ENCODE results near the gene MACO1.

MACO1 gene

DNA sequence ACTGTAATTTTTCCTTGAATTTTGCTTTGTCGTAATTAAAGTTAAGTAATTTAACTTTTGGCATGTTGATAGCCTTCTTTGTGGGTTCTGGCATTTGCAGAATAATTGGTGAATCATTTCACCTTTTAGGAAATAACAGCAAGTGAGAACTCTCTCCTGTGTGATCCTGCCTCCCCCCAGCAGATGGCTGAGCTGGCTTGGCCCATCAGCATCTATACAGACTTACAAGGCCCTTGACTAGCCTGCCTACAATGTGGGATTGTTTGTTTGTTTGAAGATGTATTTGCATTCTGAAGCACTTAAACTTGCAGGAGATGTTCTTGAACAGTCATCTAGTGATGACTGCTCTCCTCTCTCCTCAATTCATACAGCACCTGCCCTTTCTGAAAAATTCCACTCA lies 55.9 kb downstream of the MACO1 start:
- Histone ChIP-seq H3F3A (ENCODE audit: control insufficient read depth, insufficient read depth) (peaks cover 13% of the 10 kb centered on the region), H3K27ac (ENCODE audit: low read depth, low read length) (no peak overlapping the region), H3K9me3 (ENCODE audit: control insufficient read depth, insufficient read depth, low read length) (no peaks in the 10 kb centered on the region), H3K9me2 (replicated peaks; ENCODE audit: control insufficient read depth, low read length) (no peaks in the 10 kb centered on the region), H3K4me3 (ENCODE audit: low read length) (no peak overlapping the region), H3K4me1 (ENCODE audit: control insufficient read depth, low read length) (peaks cover 27% of the 10 kb centered on the region), H3K4me2 (ENCODE audit: low read length) (no peak overlapping the region), H3K27me3 (ENCODE audit: control insufficient read depth, low read length) (no peaks in the 10 kb centered on the region), H3K79me2 (ENCODE audit: control insufficient read depth, low read length) (peaks cover 7% of the 10 kb centered on the region), H3K36me3 (ENCODE audit: control insufficient read depth, low read length) (peaks cover 85% of the 10 kb centered on the region), H4K20me1 (ENCODE audit: control insufficient read depth, insufficient read depth, low read depth, low read length) (0 out of 2 replicates have a peak, but pooled peaks cover 4% of the 10 kb centered on the region)
- TF ChIP-seq, protein P1, sequence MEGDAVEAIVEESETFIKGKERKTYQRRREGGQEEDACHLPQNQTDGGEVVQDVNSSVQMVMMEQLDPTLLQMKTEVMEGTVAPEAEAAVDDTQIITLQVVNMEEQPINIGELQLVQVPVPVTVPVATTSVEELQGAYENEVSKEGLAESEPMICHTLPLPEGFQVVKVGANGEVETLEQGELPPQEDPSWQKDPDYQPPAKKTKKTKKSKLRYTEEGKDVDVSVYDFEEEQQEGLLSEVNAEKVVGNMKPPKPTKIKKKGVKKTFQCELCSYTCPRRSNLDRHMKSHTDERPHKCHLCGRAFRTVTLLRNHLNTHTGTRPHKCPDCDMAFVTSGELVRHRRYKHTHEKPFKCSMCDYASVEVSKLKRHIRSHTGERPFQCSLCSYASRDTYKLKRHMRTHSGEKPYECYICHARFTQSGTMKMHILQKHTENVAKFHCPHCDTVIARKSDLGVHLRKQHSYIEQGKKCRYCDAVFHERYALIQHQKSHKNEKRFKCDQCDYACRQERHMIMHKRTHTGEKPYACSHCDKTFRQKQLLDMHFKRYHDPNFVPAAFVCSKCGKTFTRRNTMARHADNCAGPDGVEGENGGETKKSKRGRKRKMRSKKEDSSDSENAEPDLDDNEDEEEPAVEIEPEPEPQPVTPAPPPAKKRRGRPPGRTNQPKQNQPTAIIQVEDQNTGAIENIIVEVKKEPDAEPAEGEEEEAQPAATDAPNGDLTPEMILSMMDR (IDR thresholded peaks at IDR 0.05; ENCODE audit: low read depth, low read length, poor library complexity, severe bottlenecking): no peak
- TF ChIP-seq EZH2phosphoT487 (IDR thresholded peaks at IDR 0.05; ENCODE audit: borderline replicate concordance, low read length): no peak

DNA sequence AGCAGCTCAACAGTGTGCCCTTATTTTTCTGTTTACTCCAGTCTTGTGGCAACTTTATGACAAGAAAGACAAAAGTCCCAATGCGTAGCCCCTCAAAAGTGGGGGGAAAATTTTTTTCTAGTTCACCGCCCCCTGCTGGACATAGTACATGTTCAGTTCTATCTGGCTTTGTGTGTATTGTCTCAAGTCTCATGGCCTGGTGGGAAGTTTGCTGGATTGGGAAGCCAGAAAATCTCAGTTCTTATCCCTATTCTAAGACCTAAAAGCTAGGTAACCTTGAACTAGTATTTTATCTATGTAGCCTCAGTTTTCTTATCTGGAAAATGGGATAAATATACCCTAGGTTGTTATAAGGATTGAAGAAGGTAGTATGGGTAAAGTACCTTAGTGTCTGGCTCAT lies 56.9 kb downstream of the MACO1 start:
- Histone ChIP-seq H3K9me2 (replicated peaks; ENCODE audit: control insufficient read depth, low read length) (no peaks in the 10 kb centered on the region), H3K27me3 (ENCODE audit: control insufficient read depth, low read length) (no peaks in the 10 kb centered on the region), H3K79me2 (ENCODE audit: control insufficient read depth, low read length) (peaks cover under 1% of the 10 kb centered on the region), H4K20me1 (ENCODE audit: control insufficient read depth, insufficient read depth, low read depth, low read length) (0 out of 2 replicates have a peak, but pooled peaks cover 4% of the 10 kb centered on the region), H3K9me3 (ENCODE audit: control insufficient read depth, insufficient read depth, low read length) (no peaks in the 10 kb centered on the region), H3K36me3 (ENCODE audit: control insufficient read depth, low read length) (peaks cover 90% of the 10 kb centered on the region), H3K27ac (ENCODE audit: low read depth, low read length) (no peak overlapping the region), H3K4me2 (ENCODE audit: low read length) (no peak overlapping the region), H3K4me3 (ENCODE audit: low read length) (no peak overlapping the region), H3F3A (ENCODE audit: control insufficient read depth, insufficient read depth) (peaks cover 13% of the 10 kb centered on the region), H3K4me1 (ENCODE audit: control insufficient read depth, low read length) (peaks cover 25% of the 10 kb centered on the region)
- TF ChIP-seq EZH2phosphoT487 (IDR thresholded peaks at IDR 0.05; ENCODE audit: borderline replicate concordance, low read length): no peak
- TF ChIP-seq, protein P1 (IDR thresholded peaks at IDR 0.05; ENCODE audit: low read depth, low read length, poor library complexity, severe bottlenecking): peak; percentile 77

DNA sequence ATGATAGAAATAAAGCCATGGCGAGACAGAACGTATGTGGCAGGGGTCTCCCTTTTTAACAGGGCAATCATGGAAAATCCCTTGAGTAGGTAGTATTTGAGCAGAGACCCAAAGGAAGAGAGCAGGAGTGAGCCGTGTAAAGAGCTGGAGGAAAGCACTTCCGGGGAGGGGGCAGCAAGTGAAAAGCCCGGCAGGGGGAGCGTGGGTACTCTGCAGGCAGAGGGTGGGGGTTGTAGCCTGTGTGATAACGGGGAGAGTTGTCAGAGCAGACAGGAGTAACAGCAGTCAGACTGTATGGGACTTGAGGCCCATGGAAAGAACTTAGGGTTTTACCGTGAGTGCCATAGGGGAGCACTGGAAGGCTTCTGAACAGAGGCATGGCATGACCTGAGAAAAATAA lies 61.6 kb downstream of the MACO1 start:
- Histone ChIP-seq H3K9me2 (replicated peaks; ENCODE audit: control insufficient read depth, low read length) (no peaks in the 10 kb centered on the region), H3F3A (ENCODE audit: control insufficient read depth, insufficient read depth) (no peaks in the 10 kb centered on the region), H3K4me3 (ENCODE audit: low read length) (no peak overlapping the region), H3K9me3 (ENCODE audit: control insufficient read depth, insufficient read depth, low read length) (no peaks in the 10 kb centered on the region), H4K20me1 (ENCODE audit: control insufficient read depth, insufficient read depth, low read depth, low read length) (no peaks in the 10 kb centered on the region), H3K27me3 (ENCODE audit: control insufficient read depth, low read length) (no peaks in the 10 kb centered on the region), H3K4me2 (ENCODE audit: low read length) (no peak overlapping the region), H3K4me1 (ENCODE audit: control insufficient read depth, low read length) (no peaks in the 10 kb centered on the region), H3K27ac (ENCODE audit: low read depth, low read length) (no peak overlapping the region), H3K79me2 (ENCODE audit: control insufficient read depth, low read length) (no peaks in the 10 kb centered on the region), H3K36me3 (ENCODE audit: control insufficient read depth, low read length) (peaks cover 83% of the 10 kb centered on the region)
- TF ChIP-seq, protein P1 (IDR thresholded peaks at IDR 0.05; ENCODE audit: low read depth, low read length, poor library complexity, severe bottlenecking): no peak
- no peak for TF ChIP-seq EZH2phosphoT487 (IDR thresholded peaks at IDR 0.05; ENCODE audit: borderline replicate concordance, low read length)

Data from DOHH2 (cell line).